H9 (cell line): ENCODE measurements around the gene BTBD18. TPM values are rescaled to one million over a fixed set of nuclear protein-coding genes. Genes with fewer than 3 reads are reported as not detected.

Experiments
- DNase-seq: peaks from one replicate; pipeline ENCODE4 v3.0.0-alpha.2; 2017
- H2AFZ ChIP-seq: one replicate; pipeline ENCODE4 v1.6.1; 2013; ENCODE audit warnings: mild to moderate bottlenecking, low read length, control low read depth, moderate library complexity
- H2AK5ac ChIP-seq: 2 replicates; pipeline ENCODE4 v1.6.1; 2013; ENCODE audit warnings: low read length, control low read depth, mixed read lengths; ENCODE audit not compliant: insufficient read length
- H2BK120ac ChIP-seq: one replicate; pipeline ENCODE4 v1.6.1; 2013; ENCODE audit warnings: low read depth, mild to moderate bottlenecking, low read length, control low read depth, inconsistent platforms; ENCODE audit not compliant: poor library complexity, severe bottlenecking
- H2BK12ac ChIP-seq: 2 replicates; pipeline ENCODE4 v1.6.1; 2013; ENCODE audit warnings: low read length, control low read depth, mixed read lengths, low read depth; ENCODE audit not compliant: insufficient read length
- H2BK15ac ChIP-seq: 2 replicates; pipeline ENCODE4 v1.6.1; 2013; ENCODE audit warnings: low read depth, low read length, control low read depth
- H2BK20ac ChIP-seq: one replicate; pipeline ENCODE4 v1.6.1; 2013; ENCODE audit warnings: low read depth, mild to moderate bottlenecking, low read length, control low read depth, inconsistent platforms; ENCODE audit not compliant: poor library complexity, severe bottlenecking
- H2BK5ac ChIP-seq: 2 replicates; pipeline ENCODE4 v1.6.1; 2013; ENCODE audit warnings: low read length, control low read depth, mixed read lengths; ENCODE audit not compliant: insufficient read length
- H3K14ac ChIP-seq: 2 replicates; pipeline ENCODE4 v1.6.1; 2013; ENCODE audit warnings: low read length, control low read depth; ENCODE audit not compliant: insufficient read depth
- H3K18ac ChIP-seq: 2 replicates; pipeline ENCODE4 v1.6.1; 2013; ENCODE audit warnings: low read depth, mild to moderate bottlenecking, mixed read lengths, low read length, control low read depth; ENCODE audit not compliant: insufficient read length
- H3K23ac ChIP-seq: 2 replicates; pipeline ENCODE4 v1.6.1; 2013; ENCODE audit warnings: low read length, control low read depth, mixed read lengths, low read depth; ENCODE audit not compliant: insufficient read length
- H3K23me2 ChIP-seq: 2 replicates; pipeline ENCODE4 v1.6.1; 2013; ENCODE audit warnings: low read depth, mild to moderate bottlenecking, mixed read lengths, low read length, control low read depth; ENCODE audit not compliant: insufficient read length, poor library complexity, severe bottlenecking
- H3K27ac ChIP-seq: 2 replicates; pipeline ENCODE4 v1.5.1; 2013; ENCODE audit warnings: low read length, control low read depth, mixed read lengths, low read depth; ENCODE audit not compliant: insufficient read length
- H3K27me3 ChIP-seq: 2 replicates; pipeline ENCODE4 v1.6.1; 2013; ENCODE audit warnings: low read length, control low read depth, inconsistent platforms; ENCODE audit not compliant: insufficient read depth
- H3K4ac ChIP-seq: 2 replicates; pipeline ENCODE4 v1.6.1; 2013; ENCODE audit warnings: low read depth, mild to moderate bottlenecking, control low read depth, inconsistent platforms, low read length, moderate library complexity
- H3K4me1 ChIP-seq: 2 replicates; pipeline ENCODE4 v1.6.1; 2013; ENCODE audit warnings: low read length, control low read depth, inconsistent platforms; ENCODE audit not compliant: insufficient read depth
- H3K4me2 ChIP-seq: 2 replicates; pipeline ENCODE4 v1.6.1; 2013; ENCODE audit warnings: low read length, control low read depth, mixed read lengths; ENCODE audit not compliant: insufficient read length, insufficient read depth
- H3K56ac ChIP-seq: 2 replicates; pipeline ENCODE4 v1.6.1; 2013; ENCODE audit warnings: low read depth, mild to moderate bottlenecking, mixed read lengths, low read length, control low read depth; ENCODE audit not compliant: insufficient read length
- H3K79me1 ChIP-seq: 2 replicates; pipeline ENCODE4 v1.6.1; 2013; ENCODE audit warnings: low read depth, mild to moderate bottlenecking, moderate library complexity, low read length, control low read depth, inconsistent platforms; ENCODE audit not compliant: insufficient read depth, poor library complexity, severe bottlenecking
- H3K79me2 ChIP-seq: 2 replicates; pipeline ENCODE4 v1.6.1; 2013; ENCODE audit warnings: low read length, control low read depth, inconsistent platforms; ENCODE audit not compliant: insufficient read depth
- H3K9ac ChIP-seq: 2 replicates; pipeline ENCODE4 v1.6.1; 2013; ENCODE audit warnings: low read length, control low read depth, mixed read lengths; ENCODE audit not compliant: insufficient read length; ENCODE audit errors: extremely low read depth
- H3K9me3 ChIP-seq: one replicate; pipeline ENCODE4 v1.6.1; 2013; ENCODE audit warnings: low read depth, low read length, inconsistent platforms; ENCODE audit not compliant: control insufficient read depth
- H3T11ph ChIP-seq: one replicate; pipeline ENCODE4 v1.6.1; 2013; ENCODE audit warnings: mild to moderate bottlenecking, low read length, control low read depth, inconsistent platforms
- H4K20me1 ChIP-seq: one replicate; pipeline ENCODE4 v1.6.1; 2013; ENCODE audit not compliant: control insufficient read depth, insufficient read length, insufficient read depth
- H4K5ac ChIP-seq: 2 replicates; pipeline ENCODE4 v1.6.1; 2013; ENCODE audit warnings: low read depth, mild to moderate bottlenecking, mixed read lengths, low read length, control low read depth; ENCODE audit not compliant: insufficient read length
- H4K8ac ChIP-seq: replicated peaks from 2 replicates; pipeline ENCODE4 v1.6.1; 2013; ENCODE audit warnings: low read length, control low read depth, mixed read lengths, low read depth; ENCODE audit not compliant: insufficient read length
- H4K91ac ChIP-seq: 2 replicates; pipeline ENCODE4 v1.6.1; 2013; ENCODE audit warnings: low read depth, mild to moderate bottlenecking, moderate library complexity, mixed read lengths, low read length, control low read depth; ENCODE audit not compliant: insufficient read length
- H3K27ac Mint-ChIP-seq, 3 experiments: 2 replicates in 2 of 3; 3 replicates in 1 of 3; pipeline ENCODE4 v1.8.0; 2020 to 2021; ENCODE audit warnings: mixed read lengths in 3 of 3, mild to moderate bottlenecking in 1 of 3, moderate library complexity in 1 of 3
- H3K27me3 Mint-ChIP-seq: 2 replicates; pipeline ENCODE4 v1.8.0; 2021; ENCODE audit warnings: low read depth, mild to moderate bottlenecking, moderate library complexity, mixed read lengths
- H3K36me3 Mint-ChIP-seq, 3 experiments: 2 replicates in 2 of 3; 3 replicates in 1 of 3; pipeline ENCODE4 v1.8.0; 2020 to 2021; ENCODE audit warnings: low read depth in 3 of 3, mixed read lengths in 3 of 3; ENCODE audit not compliant: insufficient read depth in 1 of 3
- H3K4me1 Mint-ChIP-seq, 2 experiments: 2 replicates each; pipeline ENCODE4 v1.8.0; 2020; ENCODE audit warnings: mixed read lengths in 2 of 2
- H3K4me3 Mint-ChIP-seq, 2 experiments: 2 replicates in 1 of 2; 3 replicates in 1 of 2; pipeline ENCODE4 v1.8.0; 2020 to 2021; ENCODE audit warnings: mild to moderate bottlenecking in 2 of 2, mixed read lengths in 2 of 2, moderate library complexity in 1 of 2
- H3K9me3 Mint-ChIP-seq, 2 experiments: 2 replicates in 1 of 2; 3 replicates in 1 of 2; pipeline ENCODE4 v1.8.0; 2020; ENCODE audit warnings: mild to moderate bottlenecking in 2 of 2, mixed read lengths in 2 of 2, moderate library complexity in 1 of 2
- CTCF ChIP-seq: fragments of 200-600 bp; sonication (generic); conservative IDR thresholded peaks from 3 replicates; pipeline ENCODE4 v1.8.0; 2021; ENCODE audit warnings: antibody characterized with exemption, mild to moderate bottlenecking
- WGBS: extraction: QIAGEN DNeasy Blood & Tissue Kit; methylation state at CpG from one replicate; pipeline ENCODE4 v1.1.7; 2013; ENCODE audit warnings: missing lambda C conversion rate, low lambda C conversion rate, mixed read lengths; ENCODE audit not compliant: insufficient read length; ENCODE audit errors: extremely low coverage; 5-methylcytosine and 5-hydroxymethylcytosine counted together
- total RNA-seq: library from RNA; stranded (reverse); gene quantifications from 2 replicates; pipeline ENCODE4 v1.2.1, GENCODE V29; 2021

The BTBD18 gene
- total RNA-seq, 1 experiment from 2014 or later, result not detected

- Histone ChIP-seq H3K27me3 (no peaks in the 10 kb centered on the region), H2BK20ac (no peak overlapping the region), H3K23ac (no peak overlapping the region), H3K79me2 (peaks cover 35% of the 10 kb centered on the region; the same call in 1 of the 2 replicates), H2BK15ac (no peak overlapping the region), H2AK5ac (no peak overlapping the region), H3K27ac (peak overlapping the region; percentile 40), H3K4me2 (peak overlapping the region; percentile 28), H2AFZ (no peak overlapping the region), H3K23me2 (no peaks in the 10 kb centered on the region), H3K18ac (peak overlapping the region; percentile 81), H2BK5ac (no peak overlapping the region), H3K9ac (no peak overlapping the region), H4K5ac (no peak overlapping the region), H3K4ac (no peak overlapping the region), H3K79me1 (peaks cover 14% of the 10 kb centered on the region), H3K4me1 (peaks cover 9% of the 10 kb centered on the region; the same call in 1 of the 2 replicates), H3K14ac (no peak overlapping the region), H3T11ph (peak overlapping the region; percentile 90), H4K8ac (no peak overlapping the region), H2BK12ac (no peak overlapping the region), H4K91ac (no peak overlapping the region), H3K56ac (no peak overlapping the region), H3K9me3 (no peaks in the 10 kb centered on the region), H4K20me1 (no peaks in the 10 kb centered on the region), H2BK120ac (no peak overlapping the region)
- Mint-ChIP-seq H3K27me3 (no peaks in the 10 kb centered on the region), H3K4me3 (peak overlapping the region in 1 of 2 experiments; percentile 2; a peak in 2 of 5 replicates), H3K9me3 (no peaks in the 10 kb centered on the region), H3K36me3 (peaks cover 9 to 30% (median 27%) of the 10 kb centered on the region in 3 experiments), H3K27ac (peak overlapping the region; percentile 76 to 91 (median 86); a peak in 6 of 7 replicates), H3K4me1 (peaks cover 37 to 42% of the 10 kb centered on the region in 2 experiments)
- peak; percentile 43 for DNase-seq
- WGBS, result no CpG with 5 or more reads among the region's 6 CpGs
- TF ChIP-seq CTCF, result no peak
These were observed 36.5 kb upstream of the BTBD18 start for GRCh38 chr11:57787920-57788702.
